PFSK-1 (cell line): ENCODE data around the gene PLIN5.

ENCODE experiments used
- FOXP2 ChIP-seq: optimal IDR thresholded peaks from 2 replicates; pipeline ENCODE3; 2011; ENCODE audit warnings: borderline replicate concordance, control low read depth, inconsistent platforms; ENCODE audit not compliant: insufficient read depth; ENCODE audit errors: extremely low read length, extremely low read depth
- POLR2AphosphoS5 ChIP-seq: IDR thresholded peaks from 2 replicates; pipeline ENCODE4 v1.6.1; 2012; ENCODE audit warnings: low read depth, mild to moderate bottlenecking, control low read depth, low read length, moderate library complexity
- REST ChIP-seq, 2 experiments: IDR thresholded peaks; 2 replicates each; pipeline versions ENCODE4 v1.6.1 to v1.8.0; 2011 to 2012; ENCODE audit warnings: low read depth in 2 of 2, low read length in 2 of 2, control low read depth in 1 of 2, inconsistent platforms in 1 of 2, mild to moderate bottlenecking in 1 of 2, moderate library complexity in 1 of 2; ENCODE audit not compliant: insufficient read depth in 1 of 2
- SIN3A ChIP-seq: IDR thresholded peaks from 2 replicates; pipeline ENCODE4 v1.6.1; 2012; ENCODE audit warnings: mild to moderate bottlenecking, low read length, moderate library complexity, borderline replicate concordance; ENCODE audit not compliant: insufficient read depth
- TAF1 ChIP-seq: IDR thresholded peaks from 2 replicates; pipeline ENCODE4 v1.6.1; 2012; ENCODE audit warnings: low read length, control low read depth, borderline replicate concordance; ENCODE audit not compliant: insufficient read depth

The PLIN5 gene

GRCh38 chr19:4559569-4559968 lies 24.5 kb upstream of the PLIN5 start, which contains the start of gene SEMA6B:
TSS of gene SEMA6B (minus strand) at chr19:4559684. CDS start at chr19:4558457, 1,227 bp downstream.
- TF ChIP-seq TAF1: no peak

GRCh38 chr19:4557971-4558941 lies 23.2 kb upstream of the PLIN5 start:
- TF ChIP-seq REST (IDR thresholded peaks at IDR 0.05; ENCODE audit: insufficient read depth in 1 of 2, low read depth in 2 of 2, low read length in 2 of 2) (no peak), FOXP2 (no peak)

- TF ChIP-seq TAF1: no peak
- TF ChIP-seq POLR2AphosphoS5: no peak
- no peak for TF ChIP-seq SIN3A
- TF ChIP-seq REST (IDR thresholded peaks at IDR 0.05; ENCODE audit: insufficient read depth in 1 of 2, low read depth in 2 of 2, low read length in 2 of 2): no peak
- no peak for TF ChIP-seq FOXP2
Measured at GRCh38 chr19:4557144-4557970, 22.3 kb upstream of the PLIN5 start.

GRCh38 chr19:4556597-4557127 lies 21.6 kb upstream of the PLIN5 start:
- TF ChIP-seq REST (IDR thresholded peaks at IDR 0.05; ENCODE audit: insufficient read depth in 1 of 2, low read depth in 2 of 2, low read length in 2 of 2) (no peak), SIN3A (no peak), TAF1 (no peak), FOXP2 (no peak), POLR2AphosphoS5 (no peak)

- TF ChIP-seq REST (IDR thresholded peaks at IDR 0.05; ENCODE audit: insufficient read depth in 1 of 2, low read depth in 2 of 2, low read length in 2 of 2) (no peak), SIN3A (no peak)
Measured at GRCh38 chr19:4555657-4556561, 20.9 kb upstream of the PLIN5 start.
